Measurements from ENCODE around the gene PRDM15.

- TF ChIP-seq REST (IDR thresholded peaks at IDR 0.05; ENCODE audit: low read depth) (no peak), TCF12 (IDR thresholded peaks at IDR 0.05; ENCODE audit: low read depth) (no peak), EP300 (IDR thresholded peaks at IDR 0.05; ENCODE audit: borderline replicate concordance) (no peak)
- TF ChIP-seq, protein P1, sequence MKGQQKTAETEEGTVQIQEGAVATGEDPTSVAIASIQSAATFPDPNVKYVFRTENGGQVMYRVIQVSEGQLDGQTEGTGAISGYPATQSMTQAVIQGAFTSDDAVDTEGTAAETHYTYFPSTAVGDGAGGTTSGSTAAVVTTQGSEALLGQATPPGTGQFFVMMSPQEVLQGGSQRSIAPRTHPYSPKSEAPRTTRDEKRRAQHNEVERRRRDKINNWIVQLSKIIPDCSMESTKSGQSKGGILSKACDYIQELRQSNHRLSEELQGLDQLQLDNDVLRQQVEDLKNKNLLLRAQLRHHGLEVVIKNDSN (IDR thresholded peaks at IDR 0.05) = no peak
Measured at GRCh38 chr21:41760411-41760810, 118.7 kb downstream of the PRDM15 start.

Data from Ishikawa (cell line).